IPS DF 6.9 (cell line): Measurements from ENCODE around the gene PTDSS2.
A peak's percentile ranks its signal among the peaks of the same experiment; 100 is the strongest.

Experiments
- DNase-seq: peaks from one replicate; pipeline ENCODE4 v3.0.0-alpha.2; 2013; ENCODE audit warnings: low read depth, low spot score
- H3K27ac ChIP-seq: one replicate; pipeline ENCODE4 v1.5.1; 2013; ENCODE audit warnings: low read length, control low read depth
- H3K27me3 ChIP-seq: 2 replicates; pipeline ENCODE4 v1.6.1; 2013; ENCODE audit warnings: mild to moderate bottlenecking, low read length; ENCODE audit not compliant: control insufficient read depth, insufficient read depth
- H3K36me3 ChIP-seq: 2 replicates; pipeline ENCODE4 v1.6.1; 2013; ENCODE audit warnings: low read length; ENCODE audit not compliant: control insufficient read depth, insufficient read depth
- H3K4me1 ChIP-seq: 2 replicates; pipeline ENCODE4 v1.6.1; 2013; ENCODE audit warnings: low read length; ENCODE audit not compliant: control insufficient read depth, insufficient read depth
- H3K4me3 ChIP-seq: 2 replicates; pipeline ENCODE4 v1.5.1; 2013; ENCODE audit warnings: mild to moderate bottlenecking, low read length
- H3K9me3 ChIP-seq: 2 replicates; pipeline ENCODE4 v1.6.1; 2013; ENCODE audit warnings: low read length, inconsistent platforms; ENCODE audit not compliant: control insufficient read depth, insufficient read depth
- WGBS: extraction: QIAGEN DNeasy Blood & Tissue Kit; methylation state at CpG from one replicate; pipeline ENCODE4 v1.1.7; 2013; ENCODE audit warnings: mixed read lengths, missing lambda C conversion rate; ENCODE audit not compliant: insufficient read length, insufficient coverage; 5-methylcytosine and 5-hydroxymethylcytosine counted together

The PTDSS2 gene

GRCh38 chr11:534396-535209, 84.5 kb downstream of the PTDSS2 start:
- Histone ChIP-seq H3K4me3 (peak overlapping the region; percentile 77), H3K27ac (no peak overlapping the region), H3K4me1 (peaks cover 9% of the 10 kb centered on the region), H3K27me3 (no peaks in the 10 kb centered on the region; the same call in 1 of the 2 replicates), H3K9me3 (no peaks in the 10 kb centered on the region), H3K36me3 (peaks cover 12% of the 10 kb centered on the region; the same call in 1 of the 2 replicates)
- no CpG with 5 or more reads among the region's 66 CpGs for WGBS
- DNase-seq: no peak

DNA sequence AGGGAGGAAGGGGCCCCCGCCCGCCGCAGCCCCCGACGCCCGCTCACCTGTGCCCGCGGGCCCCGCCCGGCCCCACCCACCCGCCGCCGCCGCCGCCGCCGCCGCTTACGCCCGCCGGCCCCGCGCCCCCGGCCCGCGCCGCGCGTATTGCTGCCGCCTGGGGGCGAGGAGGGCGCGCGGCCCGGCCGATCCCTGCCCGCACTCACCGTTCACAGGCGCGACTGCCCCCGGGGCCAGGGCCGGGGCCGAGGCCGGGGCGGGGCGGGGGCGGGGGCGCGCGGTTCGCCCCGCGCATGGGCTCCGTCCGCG, 85.1 kb downstream of the PTDSS2 start:
- Histone ChIP-seq H3K4me3 (peak overlapping the region; percentile 77; the same call in 1 of the 2 replicates), H3K27me3 (no peaks in the 10 kb centered on the region; the same call in 1 of the 2 replicates), H3K9me3 (no peaks in the 10 kb centered on the region), H3K27ac (no peak overlapping the region), H3K4me1 (peaks cover 9% of the 10 kb centered on the region), H3K36me3 (peaks cover 12% of the 10 kb centered on the region; the same call in 1 of the 2 replicates)
- no peak for DNase-seq
- WGBS: no CpG with 5 or more reads among the region's 56 CpGs

DNA sequence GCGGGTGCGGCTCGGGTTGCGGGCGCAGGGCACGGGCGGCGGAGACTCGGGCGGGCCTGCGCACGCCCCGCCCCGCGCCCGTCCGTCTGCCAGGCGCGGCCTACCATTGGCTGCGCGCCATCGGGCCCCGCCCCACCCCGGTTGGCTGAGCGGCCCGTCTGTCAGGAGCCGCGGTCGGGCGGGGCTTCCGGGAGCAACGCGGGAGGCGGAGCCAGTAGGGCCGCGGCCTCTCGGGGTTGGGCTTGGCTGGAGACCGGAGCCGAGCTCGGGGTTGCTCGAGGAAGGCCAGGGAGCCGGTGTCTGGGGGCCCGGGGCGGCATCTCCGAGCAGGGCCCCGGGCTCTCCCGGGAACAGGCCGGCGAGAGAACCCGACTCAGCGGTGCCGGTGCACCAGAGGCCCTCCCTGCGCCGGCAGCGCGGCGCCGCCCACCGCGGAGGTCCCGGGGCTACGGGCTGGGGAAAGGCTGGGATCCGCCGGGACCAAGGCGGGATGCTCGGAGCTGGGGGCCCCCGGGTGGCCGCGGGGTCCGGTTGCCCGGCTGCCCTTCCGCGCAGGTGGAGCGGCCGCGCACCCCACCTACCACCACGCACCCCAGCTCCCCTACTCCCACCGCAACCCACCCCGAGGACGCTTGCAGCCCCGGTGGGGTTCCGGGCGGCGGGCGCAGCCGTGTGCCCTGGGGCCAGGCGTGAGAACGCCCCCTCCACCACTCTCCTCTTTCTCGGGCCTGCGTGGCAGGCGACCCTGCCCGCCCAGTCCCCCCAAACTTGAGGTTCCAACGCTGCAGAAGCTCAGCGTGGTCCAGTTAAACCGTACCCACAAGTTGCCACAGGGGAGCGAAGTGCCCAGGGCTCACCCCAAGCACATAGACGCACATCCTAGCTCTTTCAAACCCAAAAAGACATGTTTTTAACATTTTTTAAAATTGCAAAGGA, 85.7 kb downstream of the PTDSS2 start, which contains the start of gene HRAS:
Gene HRAS (minus strand): TSS at position 58 of the 936 bp plus-strand sequence.
- Histone ChIP-seq H3K4me3 (peak within 1 kb of the TSS; percentile 77), H3K36me3 (peaks cover 12% of the 10 kb centered on the region; the same call in 1 of the 2 replicates), H3K4me1 (peaks cover 9% of the 10 kb centered on the region), H3K27ac (no peak within 1 kb of the TSS), H3K9me3 (no peaks in the 10 kb centered on the region), H3K27me3 (no peaks in the 10 kb centered on the region; the same call in 1 of the 2 replicates)
- WGBS: no CpG with 5 or more reads among the region's 97 CpGs
- DNase-seq: peak; percentile 64

GRCh38 chr11:536841-537621, 87.0 kb downstream of the PTDSS2 start, which contains the start of gene LRRC56:
TSS of gene LRRC56 (plus strand) at chr11:537527. CDS start at chr11:540685, 3,158 bp downstream.
- Histone ChIP-seq H3K4me1 (peaks cover 9% of the 10 kb centered on the region), H3K9me3 (no peaks in the 10 kb centered on the region), H3K4me3 (peak within 1 kb of the TSS; percentile 41; the same call in 1 of the 2 replicates), H3K36me3 (peaks cover 7% of the 10 kb centered on the region; the same call in 1 of the 2 replicates), H3K27ac (no peak within 1 kb of the TSS), H3K27me3 (no peaks in the 10 kb centered on the region; the same call in 1 of the 2 replicates)
- DNase-seq: peak; percentile 45
- WGBS: no CpG with 5 or more reads among the region's 93 CpGs

- Histone ChIP-seq H3K27ac (no peak overlapping the region), H3K9me3 (no peaks in the 10 kb centered on the region), H3K4me1 (peaks cover 9% of the 10 kb centered on the region), H3K36me3 (peaks cover 3% of the 10 kb centered on the region; the same call in 1 of the 2 replicates), H3K4me3 (peak overlapping the region; percentile 41; the same call in 1 of the 2 replicates), H3K27me3 (no peaks in the 10 kb centered on the region; the same call in 1 of the 2 replicates)
- no peak for DNase-seq
- no CpG with 5 or more reads among the region's 19 CpGs for WGBS
Observed at GRCh38 chr11:537622-538430, 87.7 kb downstream of the PTDSS2 start.

GRCh38 chr11:538431-539051, 88.5 kb downstream of the PTDSS2 start:
- no peak overlapping the region for H3K27ac ChIP-seq
- no peak overlapping the region for H3K4me3 ChIP-seq
- peaks cover 9% of the 10 kb centered on the region for H3K4me1 ChIP-seq

GRCh38 chr11:539971-540481, 89.9 kb downstream of the PTDSS2 start:
- no peak for DNase-seq
- Histone ChIP-seq H3K27me3 (no peaks in the 10 kb centered on the region; the same call in 1 of the 2 replicates), H3K9me3 (no peaks in the 10 kb centered on the region), H3K36me3 (no peaks in the 10 kb centered on the region; the same call in 1 of the 2 replicates), H3K27ac (no peak overlapping the region), H3K4me1 (peaks cover 9% of the 10 kb centered on the region), H3K4me3 (no peak overlapping the region)
- WGBS: no CpG with 5 or more reads among the region's 8 CpGs

More at GRCh38 chr11:538431-539051, 88.5 kb downstream of the PTDSS2 start:
- no peak for DNase-seq
- Histone ChIP-seq H3K36me3 (no peaks in the 10 kb centered on the region; the same call in 1 of the 2 replicates), H3K9me3 (no peaks in the 10 kb centered on the region), H3K27me3 (no peaks in the 10 kb centered on the region; the same call in 1 of the 2 replicates)
- no CpG with 5 or more reads among the region's 20 CpGs for WGBS
